ENCODE measurements around the gene TMTC2.

GRCh38 chr12:82838131-82838551 lies 151.4 kb downstream of the TMTC2 start:
- no peak for TF ChIP-seq CTCF (IDR thresholded peaks at IDR 0.05; ENCODE audit: low read depth, low read length)
- no peak for TF ChIP-seq EZH2phosphoT487 (IDR thresholded peaks at IDR 0.05; ENCODE audit: low read depth)
